Measurements from ENCODE around the gene KRTAP3-1.

KRTAP3-1 gene

GRCh38 chr17:40978575-40979151, 30.3 kb downstream of the KRTAP3-1 start:
- DNase-seq (ENCODE audit: low read depth): no peak

DNA sequence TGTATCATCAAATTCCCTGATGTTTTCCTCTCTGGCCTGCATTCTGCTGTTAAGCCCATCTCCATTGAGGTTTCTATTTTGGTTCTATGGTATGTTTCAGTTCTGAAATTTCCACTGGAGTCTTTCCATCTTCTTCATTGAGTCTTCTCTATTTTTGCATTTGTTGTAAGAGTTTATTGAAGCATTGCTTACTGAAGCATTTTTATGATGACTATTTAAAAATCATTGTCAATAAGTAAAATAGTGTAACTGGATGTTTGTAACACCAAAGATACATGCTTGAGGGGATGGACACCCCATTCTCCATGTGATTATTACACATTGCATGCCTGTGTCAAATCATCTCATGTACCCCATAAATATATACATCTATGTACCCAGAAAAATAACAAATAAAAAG, 33.4 kb downstream of the KRTAP3-1 start:
- DNase-seq (ENCODE audit: low read depth): no peak

DNA sequence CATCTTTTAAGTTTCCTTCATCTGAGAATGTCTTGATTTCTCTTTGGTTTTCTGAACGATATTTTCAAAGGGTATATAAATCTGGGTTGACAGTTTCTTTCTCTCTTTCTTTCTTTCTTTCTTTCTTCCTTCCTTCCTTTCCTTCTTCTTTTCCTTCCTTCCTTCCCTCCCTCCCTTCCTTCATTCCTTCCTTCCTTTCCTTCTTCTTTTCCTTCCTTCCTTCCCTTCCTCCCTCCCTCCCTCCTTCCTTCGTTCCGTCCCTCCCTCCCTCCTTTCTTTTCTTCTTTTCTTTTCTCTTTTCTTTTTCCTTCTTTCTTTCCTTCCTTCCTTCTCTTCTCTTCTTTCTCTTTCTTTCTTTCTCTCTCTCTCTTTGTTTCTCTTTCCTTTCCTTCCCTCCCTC, 34.6 kb downstream of the KRTAP3-1 start:
- no peak for DNase-seq (ENCODE audit: low read depth)

DNA sequence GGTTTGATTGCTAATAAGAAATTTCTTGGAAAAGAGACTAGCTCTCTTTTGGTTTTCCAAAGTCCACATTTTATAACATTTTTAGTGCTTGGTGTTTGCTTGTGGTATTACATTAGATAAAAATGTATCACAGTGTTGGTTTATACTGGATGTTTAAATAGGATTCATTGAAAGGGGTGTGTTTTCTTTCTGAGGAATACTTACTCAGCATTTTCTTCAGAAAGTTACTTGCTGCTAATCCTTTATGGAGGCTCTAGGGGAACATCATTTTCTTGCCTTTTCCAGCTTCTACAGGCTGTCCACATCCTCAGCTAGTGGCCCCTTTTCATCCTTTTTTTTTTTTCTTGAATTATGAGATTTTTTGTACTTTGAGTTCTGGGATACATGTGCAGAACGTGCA, 41.3 kb downstream of the KRTAP3-1 start:
- DNase-seq (ENCODE audit: low read depth): no peak

GRCh38 chr17:40966848-40967247, 42.1 kb downstream of the KRTAP3-1 start, which contains the start of gene KRT39:
KRT39 (minus strand) TSS chr17:40966948; CDS start chr17:40966856, 92 bp downstream.
- no peak for DNase-seq (ENCODE audit: low read depth)

DNA sequence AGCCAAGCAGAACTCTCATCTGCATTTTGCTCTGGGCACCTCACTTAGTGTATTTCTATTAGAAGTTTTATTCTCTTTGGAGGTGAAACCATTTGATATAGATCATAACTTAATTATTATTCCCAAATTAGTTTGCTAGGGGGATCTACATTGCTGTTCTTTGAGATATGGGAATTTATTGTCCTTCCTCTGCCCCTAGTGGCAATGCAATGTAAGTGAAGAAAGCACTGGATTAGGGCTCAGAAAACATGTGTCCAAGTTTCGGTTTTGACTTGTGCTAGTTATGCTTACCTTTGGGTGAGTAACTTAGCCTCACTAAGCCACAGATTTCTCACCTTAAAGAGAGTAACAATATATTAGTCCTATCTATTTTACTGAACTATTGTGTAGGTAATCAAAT, 45.1 kb downstream of the KRTAP3-1 start:
- no peak for DNase-seq (ENCODE audit: low read depth)

DNA sequence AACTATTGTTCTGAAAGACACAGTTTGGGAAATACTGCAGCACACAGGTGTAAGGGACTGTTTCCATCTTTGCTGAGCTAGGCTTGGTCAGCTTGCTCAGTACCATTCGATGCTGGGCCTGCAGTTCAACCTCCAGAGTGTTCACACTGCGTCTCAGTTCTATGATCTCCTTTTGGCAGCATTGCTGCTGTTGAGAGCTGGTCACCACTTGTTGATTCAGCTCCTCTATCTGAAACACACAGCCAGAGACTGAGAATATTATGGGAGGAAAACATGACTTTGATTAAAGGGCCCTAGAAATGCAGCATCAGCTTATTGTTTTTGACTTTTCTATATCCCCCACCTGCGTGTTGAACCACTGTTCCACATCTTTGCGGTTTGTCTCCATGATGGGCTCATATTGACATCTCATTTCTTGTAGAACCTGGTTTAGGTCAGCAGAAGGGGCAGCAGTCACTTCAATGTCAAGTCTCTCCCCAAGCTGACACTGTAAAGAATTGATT, 46.8 kb downstream of the KRTAP3-1 start:
- DNase-seq (ENCODE audit: low read depth): no peak

GRCh38 chr17:40961591-40961990, 47.3 kb downstream of the KRTAP3-1 start:
- no peak for DNase-seq (ENCODE audit: low read depth)

DNA sequence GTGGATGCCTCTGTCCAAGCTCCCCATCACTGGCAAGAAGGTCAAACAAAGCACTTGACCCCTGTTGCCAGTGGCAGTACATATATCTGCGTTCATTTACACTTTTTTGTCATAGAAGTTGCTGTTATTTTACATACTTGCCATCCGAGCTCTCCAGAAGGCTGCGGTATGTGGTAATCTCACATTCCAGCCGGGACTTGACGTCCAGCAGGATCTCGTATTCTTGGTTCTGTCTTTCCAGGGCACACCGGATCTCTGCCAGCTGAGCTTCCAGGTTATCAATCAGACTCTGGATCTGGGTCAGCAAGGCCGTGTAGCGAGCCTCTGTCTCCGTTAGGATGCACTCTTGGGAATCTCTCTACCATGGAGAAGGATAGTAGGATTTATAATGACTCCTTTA, 48.8 kb downstream of the KRTAP3-1 start:
- no peak for DNase-seq (ENCODE audit: low read depth)

Measured in activated T-cell treated with anti-CD3 and anti-CD28 coated beads for 24 hours (primary cell).